Astrocyte of the cerebellum (primary cell): ENCODE data around the gene NTMT2.

Experiments used
- DNase-seq: peaks from one replicate; pipeline ENCODE4 v3.0.0-alpha.2; 2011; ENCODE audit warnings: low read depth
- H3K4me3 ChIP-seq: 2 replicates; pipeline ENCODE4 v1.5.1; 2011; ENCODE audit warnings: mild to moderate bottlenecking, low read depth, low read length, moderate library complexity
- in situ Hi-C: cut with HindIII; loops from 2 replicates; pipeline ENCODE4 v1.10.0; 2017; ENCODE audit warnings: low sequenced_read_pairs
- TF ChIP-seq, protein P1 (sequence below): IDR thresholded peaks from 2 replicates; pipeline ENCODE4 v1.5.1; 2012; ENCODE audit warnings: low read length, low read depth, moderate library complexity, mild to moderate bottlenecking; ENCODE audit errors: missing control alignments

The NTMT2 gene

GRCh38 chr1:170200621-170201397 is 55.0 kb downstream of the NTMT2 start:
- no peak overlapping the region for H3K4me3 ChIP-seq
- DNase-seq = no peak
- TF ChIP-seq, protein P1, sequence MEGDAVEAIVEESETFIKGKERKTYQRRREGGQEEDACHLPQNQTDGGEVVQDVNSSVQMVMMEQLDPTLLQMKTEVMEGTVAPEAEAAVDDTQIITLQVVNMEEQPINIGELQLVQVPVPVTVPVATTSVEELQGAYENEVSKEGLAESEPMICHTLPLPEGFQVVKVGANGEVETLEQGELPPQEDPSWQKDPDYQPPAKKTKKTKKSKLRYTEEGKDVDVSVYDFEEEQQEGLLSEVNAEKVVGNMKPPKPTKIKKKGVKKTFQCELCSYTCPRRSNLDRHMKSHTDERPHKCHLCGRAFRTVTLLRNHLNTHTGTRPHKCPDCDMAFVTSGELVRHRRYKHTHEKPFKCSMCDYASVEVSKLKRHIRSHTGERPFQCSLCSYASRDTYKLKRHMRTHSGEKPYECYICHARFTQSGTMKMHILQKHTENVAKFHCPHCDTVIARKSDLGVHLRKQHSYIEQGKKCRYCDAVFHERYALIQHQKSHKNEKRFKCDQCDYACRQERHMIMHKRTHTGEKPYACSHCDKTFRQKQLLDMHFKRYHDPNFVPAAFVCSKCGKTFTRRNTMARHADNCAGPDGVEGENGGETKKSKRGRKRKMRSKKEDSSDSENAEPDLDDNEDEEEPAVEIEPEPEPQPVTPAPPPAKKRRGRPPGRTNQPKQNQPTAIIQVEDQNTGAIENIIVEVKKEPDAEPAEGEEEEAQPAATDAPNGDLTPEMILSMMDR = no peak
- in situ Hi-C loops = no loop called here

GRCh38 chr1:170203693-170204092 is 57.9 kb downstream of the NTMT2 start:
- TF ChIP-seq, protein P1 = no peak
- DNase-seq = no peak
- in situ Hi-C loops = no loop called here
- no peak overlapping the region for H3K4me3 ChIP-seq

DNA sequence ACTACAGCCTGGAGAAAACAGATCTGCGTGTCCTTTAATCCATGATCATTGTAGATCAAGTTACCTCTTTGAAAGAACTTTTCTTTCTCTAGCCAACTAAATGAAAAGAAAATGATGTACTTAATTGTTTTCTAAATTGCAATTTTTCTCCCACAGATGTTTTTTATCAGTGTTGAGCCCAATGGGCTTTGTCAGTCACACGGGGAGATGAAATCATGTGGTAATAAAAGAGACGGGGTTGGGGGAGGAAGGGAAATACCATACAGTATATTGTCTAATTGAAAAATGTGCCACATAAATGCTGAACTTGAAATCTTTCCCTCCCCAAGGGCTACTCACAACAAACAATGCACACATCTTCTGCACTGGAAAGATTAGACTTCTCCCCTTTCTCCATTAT is 58.4 kb downstream of the NTMT2 start:
- TF ChIP-seq, protein P1 = no peak
- no peak overlapping the region for H3K4me3 ChIP-seq
- no peak for DNase-seq
- in situ Hi-C loops = no loop called here

DNA sequence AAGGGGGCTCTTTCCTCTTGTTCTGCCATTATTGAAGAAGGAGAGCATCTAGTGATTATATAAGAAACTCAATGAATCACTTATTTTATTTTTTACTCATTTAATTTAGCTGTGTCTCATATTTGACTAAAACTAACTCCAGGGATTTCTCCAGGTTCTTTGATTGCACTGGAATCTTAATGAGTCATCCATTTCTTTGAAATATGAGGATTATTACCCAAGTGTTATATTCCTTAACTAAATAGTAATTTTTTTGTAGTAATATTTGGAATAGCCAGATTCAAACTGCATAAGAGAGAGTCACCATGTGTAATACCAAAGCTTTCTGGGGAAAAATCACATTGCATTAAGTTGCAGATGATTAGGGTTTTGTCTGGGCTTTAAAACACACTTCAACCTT is 59.5 kb downstream of the NTMT2 start:
- in situ Hi-C loops = no loop called here
- DNase-seq = no peak
- TF ChIP-seq, protein P1 = no peak
- H3K4me3 ChIP-seq = no peak overlapping the region

- in situ Hi-C loops = no loop called here
- H3K4me3 ChIP-seq = no peak overlapping the region
- TF ChIP-seq, protein P1 = no peak
- no peak for DNase-seq
Measured at GRCh38 chr1:170209125-170209524, 63.4 kb downstream of the NTMT2 start.

GRCh38 chr1:170210142-170210541 is 64.4 kb downstream of the NTMT2 start:
- no peak for DNase-seq
- TF ChIP-seq, protein P1 = no peak
- no peak overlapping the region for H3K4me3 ChIP-seq
- in situ Hi-C loops = no loop called here

DNA sequence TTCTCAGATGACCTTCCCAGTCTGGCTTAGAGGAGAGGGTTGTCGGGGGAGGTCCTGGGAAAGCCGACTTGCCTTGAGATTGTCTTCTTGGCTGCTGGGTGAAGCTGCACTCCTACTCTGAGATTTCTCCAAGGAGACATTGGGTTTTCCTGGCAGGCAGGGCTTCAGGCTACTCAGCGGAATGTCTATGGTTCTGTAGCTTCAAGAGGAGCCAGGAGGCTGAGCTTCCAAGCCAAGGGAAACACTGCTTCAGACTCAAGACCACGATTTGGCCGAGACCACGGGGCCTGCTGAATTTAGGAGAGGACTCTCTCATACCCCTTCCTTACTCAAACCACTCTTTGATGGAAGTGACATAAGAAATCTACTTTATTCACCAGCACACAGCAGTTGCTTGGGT is 67.8 kb downstream of the NTMT2 start:
- no peak overlapping the region for H3K4me3 ChIP-seq
- in situ Hi-C loops = no loop called here
- DNase-seq = no peak
- TF ChIP-seq, protein P1 = no peak
